Peyer's patch (tissue), 4 donors: Measurements from ENCODE around the gene ARF3.

ENCODE experiments used
- CTCF ChIP-seq, 6 experiments: fragments of 450-650 bp in 4 of 6; fragments of 200-600 bp in 2 of 6; sonication (generic) in 1 of 6; IDR thresholded peaks; one replicate each; pipeline ENCODE4 v1.5.1; 2017 to 2019; ENCODE audit warnings: antibody characterized with exemption in 6 of 6, mild to moderate bottlenecking in 3 of 6, moderate library complexity in 1 of 6
- POLR2A ChIP-seq, 2 donors: fragments of 450-650 bp; IDR thresholded peaks; one replicate each; pipeline ENCODE4 v1.5.1; 2017; ENCODE audit warnings: antibody characterized with exemption in 2 of 2, mild to moderate bottlenecking in 2 of 2, moderate library complexity in 2 of 2

- TF ChIP-seq POLR2A (IDR thresholded peaks at IDR 0.05) (no peak), CTCF (IDR thresholded peaks at IDR 0.05) (no peak)
These were observed 56.0 kb downstream of the ARF3 start for GRCh38 chr12:48901278-48901677.
